ENCODE data around the gene HSF5. TPM values are rescaled to one million over a fixed set of nuclear protein-coding genes. Genes with fewer than 3 reads are reported as not detected.
A peak's percentile ranks its signal among the peaks of the same experiment; 100 is the strongest.

HSF5 gene
- total and polyA plus RNA-seq, 2 of the 13 experiments (the other 11 are each of a cell fraction or from before 2014, with no cell fraction given): not detected

GRCh38 chr17:58391302-58391984 lies 96.8 kb downstream of the HSF5 start (continued):
- TF ChIP-seq ZBTB20 (CRISPR knock-in tag; IDR thresholded peaks at IDR 0.05; ENCODE audit: borderline replicate concordance, low read depth): peak; percentile 96
- TF ChIP-seq ZNF232 (CRISPR knock-in tag; IDR thresholded peaks at IDR 0.05; ENCODE audit: borderline replicate concordance): peak; percentile 96; the same call in 1 of the 2 replicates
- 0 out of 2 replicates have a peak, but pooled peaks have one; percentile 31 for TF ChIP-seq ZNF616 (CRISPR knock-in tag; IDR thresholded peaks at IDR 0.05; ENCODE audit: low read depth)
- no peak for TF ChIP-seq GMEB2 (CRISPR knock-in tag; IDR thresholded peaks at IDR 0.05; ENCODE audit: low read depth)
- peak; percentile 97 for TF ChIP-seq TEAD3 (CRISPR knock-in tag; optimal IDR thresholded peaks at IDR 0.05; ENCODE audit: borderline replicate concordance)
- TF ChIP-seq ZFYVE20 (CRISPR knock-in tag; IDR thresholded peaks at IDR 0.05; ENCODE audit: borderline replicate concordance, low read depth): no peak
- peak; percentile 87 for TF ChIP-seq KLF11 (CRISPR knock-in tag; IDR thresholded peaks at IDR 0.05)
- TF ChIP-seq DPF2 (CRISPR knock-in tag; IDR thresholded peaks at IDR 0.05; ENCODE audit: borderline replicate concordance, low read depth): peak; percentile 100
- no peak for TF ChIP-seq USF2 (IDR thresholded peaks at IDR 0.05; ENCODE audit: low read depth, low read length)
- TF ChIP-seq USF2 (CRISPR knock-in tag; IDR thresholded peaks at IDR 0.05; ENCODE audit: borderline replicate concordance): no peak; the same call in 1 of the 2 replicates
- peak; percentile 96 for TF ChIP-seq FOXA1 (IDR thresholded peaks at IDR 0.05)
- TF ChIP-seq FOXA1 (CRISPR knock-in tag; IDR thresholded peaks at IDR 0.05): peak; percentile 100
- peak; percentile 97; the same call in 1 of the 2 replicates for TF ChIP-seq ZFP36L1 (CRISPR knock-in tag; IDR thresholded peaks at IDR 0.05)
- TF ChIP-seq ZSCAN31 (CRISPR knock-in tag; IDR thresholded peaks at IDR 0.05; ENCODE audit: low read depth): peak; percentile 99
- TF ChIP-seq ZNF598 (CRISPR knock-in tag; IDR thresholded peaks at IDR 0.05; ENCODE audit: borderline replicate concordance): peak; percentile 85
- TF ChIP-seq ZNF468 (CRISPR knock-in tag; IDR thresholded peaks at IDR 0.05): no peak
- TF ChIP-seq ZNF547 (CRISPR knock-in tag; IDR thresholded peaks at IDR 0.05): peak; percentile 87
- peak; percentile 96 for TF ChIP-seq ZNF160 (CRISPR knock-in tag; IDR thresholded peaks at IDR 0.05)
- TF ChIP-seq SRSF4 (IDR thresholded peaks at IDR 0.05; ENCODE audit: low read depth, low read length, poor library complexity, severe bottlenecking): no peak
- TF ChIP-seq FOXO1 (CRISPR knock-in tag; IDR thresholded peaks at IDR 0.05): peak; percentile 100
- no peak for TF ChIP-seq SP1 (IDR thresholded peaks at IDR 0.05)
- TF ChIP-seq SP1 (CRISPR knock-in tag; IDR thresholded peaks at IDR 0.05): peak; percentile 44; the same call in 1 of the 2 replicates
- peak; percentile 93 for TF ChIP-seq BCL3 (CRISPR knock-in tag; IDR thresholded peaks at IDR 0.05)
- TF ChIP-seq NAIF1 (CRISPR knock-in tag; IDR thresholded peaks at IDR 0.05; ENCODE audit: borderline replicate concordance): peak; percentile 67; the same call in 1 of the 2 replicates
- no peak for TF ChIP-seq PLRG1 (conservative IDR thresholded peaks at IDR 0.05)
- TF ChIP-seq SRSF9 (IDR thresholded peaks at IDR 0.05; ENCODE audit: borderline replicate concordance, insufficient read depth, low read depth, low read length, poor library complexity, severe bottlenecking): no peak

Data from HepG2 (cell line).